ENCODE measurements around the gene TCN2.
A peak's percentile ranks its signal among the peaks of the same experiment; 100 is the strongest.
"Not testable (repeated sequence)": the region's sequence is repeated elsewhere in the genome, so short reads cannot be mapped to it uniquely, and the experiment has no call there.

Gene TCN2

DNA sequence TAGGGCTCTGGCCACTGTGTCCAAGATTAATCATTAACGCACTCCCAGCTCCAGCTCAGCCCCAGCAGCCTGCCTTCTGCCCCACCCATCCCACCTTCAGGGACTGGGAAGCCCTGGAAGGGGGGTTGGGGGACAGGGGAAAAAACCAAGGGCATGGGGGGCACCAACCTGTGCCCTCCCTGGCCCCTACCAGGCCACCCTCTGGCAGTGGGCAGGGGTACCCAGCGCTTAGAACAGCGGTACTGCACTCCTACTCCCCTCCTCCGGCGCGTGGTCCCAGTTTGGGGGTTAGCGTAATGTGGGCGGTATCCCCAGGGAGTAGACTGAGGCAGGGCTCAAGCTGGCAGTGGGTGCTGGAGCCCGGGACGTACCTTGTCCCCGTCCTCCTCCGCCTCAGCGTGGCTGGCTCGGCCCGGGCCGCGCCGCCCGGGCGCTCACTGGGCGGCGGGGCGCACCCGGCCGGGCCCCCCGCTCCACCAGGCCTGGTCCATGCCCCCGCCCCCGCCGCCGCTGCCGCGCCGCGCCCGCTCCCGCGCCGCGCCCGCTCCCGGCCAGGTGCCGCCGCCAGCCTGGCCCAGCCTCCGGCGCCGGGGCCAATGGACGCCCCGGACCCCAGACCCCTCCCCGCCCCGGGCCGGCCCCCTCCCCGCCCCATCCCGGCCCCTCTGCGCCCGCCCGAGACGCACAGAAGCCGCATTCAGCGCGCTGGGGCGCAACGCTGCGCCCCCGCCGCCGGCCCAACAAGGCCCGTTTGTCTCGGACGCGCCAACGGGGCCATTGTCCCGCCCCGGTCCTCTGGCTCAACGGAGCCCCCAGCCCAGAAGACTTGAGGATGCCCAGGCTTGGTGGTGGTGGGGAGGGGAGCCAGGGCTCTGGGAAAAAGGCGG lies 32.6 kb upstream of the TCN2 start, which contains the start of gene GAL3ST1:
Gene GAL3ST1, minus strand, starts transcription at position 571 of the 887 bp plus-strand sequence. CDS start 17,273 bp downstream, outside the sequence.
- intact Hi-C loops (cut with DNase I), result no loop called here
- DNase-seq, result peak; percentile 73 to 94 (median 87)

DNA sequence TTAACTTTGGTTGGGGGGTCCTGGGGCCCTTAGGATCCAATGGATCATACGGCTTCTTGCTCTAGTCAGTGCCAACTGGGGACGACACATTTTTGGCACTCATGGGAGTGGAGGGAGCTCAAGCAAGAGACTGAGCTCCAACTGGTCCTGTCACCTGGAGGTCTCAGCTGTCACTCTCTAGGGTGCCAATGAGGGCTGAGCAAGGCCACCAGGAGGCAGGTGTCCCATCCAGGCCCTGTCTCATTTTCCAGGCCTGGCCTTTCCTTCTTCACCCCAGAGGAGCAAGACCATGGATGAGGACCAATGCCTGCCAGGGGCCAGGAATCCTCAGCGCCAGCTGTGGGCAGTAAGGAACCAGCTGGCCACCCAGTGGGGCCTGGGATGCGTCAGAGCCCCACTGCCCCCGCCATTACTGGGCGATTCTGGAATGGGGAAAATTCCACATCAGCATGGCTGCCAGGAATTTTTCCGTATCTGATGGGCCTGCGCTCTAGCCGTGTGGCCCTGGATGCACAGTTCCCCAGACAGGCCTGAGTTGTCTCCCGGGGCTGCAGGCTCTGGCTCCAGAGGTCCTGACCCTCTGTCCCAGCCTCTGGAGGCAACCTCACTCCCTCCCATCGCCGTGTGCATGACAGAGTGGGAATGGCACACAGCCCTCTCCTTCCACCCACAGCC lies 31.8 kb upstream of the TCN2 start:
- intact Hi-C loops (cut with DNase I), result no loop called here
- DNase-seq, result peak in 39 of 42 donors; percentile 25 to 89 (median 62)

DNA sequence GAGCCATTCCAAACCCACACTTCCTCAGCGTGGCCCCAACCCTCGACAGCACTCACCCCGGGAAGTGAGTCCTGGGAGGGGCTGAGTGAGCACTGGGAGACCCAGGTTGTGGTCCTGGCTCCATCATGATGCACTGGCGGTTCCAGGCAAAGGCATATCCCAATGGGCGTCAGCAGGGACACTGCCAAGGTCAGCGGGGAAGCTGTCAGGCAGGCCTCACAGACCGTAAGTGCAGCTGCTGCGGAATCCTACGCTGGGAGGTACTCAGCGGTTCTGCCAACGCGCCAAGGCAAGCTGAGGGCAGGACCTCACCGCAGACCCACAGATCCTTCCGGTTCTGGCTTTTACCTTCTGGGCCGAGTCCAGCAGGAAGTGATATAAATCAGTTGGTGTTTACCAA lies 31.1 kb upstream of the TCN2 start:
- peak in 2 of 42 donors; percentile 39 to 54 for DNase-seq
- intact Hi-C loops (cut with DNase I), result no loop called here

DNA sequence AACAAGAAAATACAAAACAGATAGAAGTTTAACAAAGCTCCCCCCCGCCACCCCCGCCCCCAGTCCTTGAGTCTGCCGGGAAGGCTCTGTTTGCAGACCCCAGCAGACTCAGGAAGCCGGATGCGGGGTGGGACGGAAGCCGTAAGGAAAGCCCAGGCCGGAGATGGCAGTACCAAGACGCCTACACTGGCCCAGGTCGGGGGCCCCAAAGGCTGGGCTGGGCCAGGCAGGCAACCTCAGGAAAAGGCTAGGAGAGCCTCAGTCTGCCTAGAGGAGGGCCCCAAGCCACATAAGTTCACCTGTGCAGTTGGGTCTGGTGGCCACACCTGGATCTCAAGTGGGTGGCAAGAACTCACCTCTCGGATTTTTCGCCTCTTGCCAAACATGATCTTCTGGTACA lies 28.5 kb upstream of the TCN2 start:
- intact Hi-C loops (cut with DNase I), result no loop called here

DNA sequence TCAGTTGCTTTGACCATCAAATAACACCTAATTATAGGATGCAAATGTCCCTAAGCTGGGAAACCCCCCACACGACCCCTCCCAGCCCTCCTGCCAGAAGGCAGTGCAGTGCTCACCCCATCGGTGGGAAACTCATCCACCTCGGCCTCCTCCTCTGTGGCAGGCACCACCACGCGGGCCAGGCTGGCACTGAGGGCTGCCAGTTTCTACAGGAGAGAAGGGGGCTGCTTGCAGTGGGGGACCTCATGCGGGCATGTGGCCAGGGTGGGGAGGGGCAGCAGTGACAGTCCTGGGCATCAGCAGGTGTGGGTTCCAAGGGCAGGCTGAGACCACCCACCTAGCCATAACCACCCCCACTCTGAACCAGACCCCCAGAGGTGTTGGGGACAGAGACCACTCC lies 26.1 kb upstream of the TCN2 start:
- intact Hi-C loops (cut with DNase I), result loop anchor here (10.0 kb wide), 1 partner anchor 156 kb away; the partner anchor contains the start of gene MTFP1

More for the DNA sequence above, 28.5 kb upstream of the TCN2 start:
- DNase-seq, result no peak

DNA sequence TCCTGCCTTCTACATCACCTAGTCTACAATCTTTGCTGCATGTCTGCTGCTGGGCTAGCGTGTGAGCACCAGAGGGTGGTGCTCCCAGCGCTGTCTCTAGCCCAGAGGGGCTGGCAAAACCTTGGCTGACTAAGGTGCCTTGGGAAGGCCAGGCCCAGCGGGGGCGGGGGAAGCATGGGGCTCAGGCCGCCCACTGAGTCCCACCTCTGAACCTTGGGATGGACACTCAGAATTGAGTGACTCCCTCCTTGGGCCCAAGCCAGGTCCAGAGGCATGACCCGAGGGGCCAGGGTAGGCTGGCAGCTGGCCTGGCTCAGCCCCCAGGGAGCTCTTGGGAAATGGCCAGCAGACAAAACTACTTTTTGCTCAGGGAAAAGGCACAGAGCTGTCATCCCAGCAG lies 24.9 kb upstream of the TCN2 start:
- DNase-seq, result no peak
- intact Hi-C loops (cut with DNase I), result loop anchor here (10.0 kb wide), 1 partner anchor 157 kb away; the partner anchor contains the start of gene MTFP1

More for the DNA sequence above, 26.1 kb upstream of the TCN2 start:
- no peak for DNase-seq

DNA sequence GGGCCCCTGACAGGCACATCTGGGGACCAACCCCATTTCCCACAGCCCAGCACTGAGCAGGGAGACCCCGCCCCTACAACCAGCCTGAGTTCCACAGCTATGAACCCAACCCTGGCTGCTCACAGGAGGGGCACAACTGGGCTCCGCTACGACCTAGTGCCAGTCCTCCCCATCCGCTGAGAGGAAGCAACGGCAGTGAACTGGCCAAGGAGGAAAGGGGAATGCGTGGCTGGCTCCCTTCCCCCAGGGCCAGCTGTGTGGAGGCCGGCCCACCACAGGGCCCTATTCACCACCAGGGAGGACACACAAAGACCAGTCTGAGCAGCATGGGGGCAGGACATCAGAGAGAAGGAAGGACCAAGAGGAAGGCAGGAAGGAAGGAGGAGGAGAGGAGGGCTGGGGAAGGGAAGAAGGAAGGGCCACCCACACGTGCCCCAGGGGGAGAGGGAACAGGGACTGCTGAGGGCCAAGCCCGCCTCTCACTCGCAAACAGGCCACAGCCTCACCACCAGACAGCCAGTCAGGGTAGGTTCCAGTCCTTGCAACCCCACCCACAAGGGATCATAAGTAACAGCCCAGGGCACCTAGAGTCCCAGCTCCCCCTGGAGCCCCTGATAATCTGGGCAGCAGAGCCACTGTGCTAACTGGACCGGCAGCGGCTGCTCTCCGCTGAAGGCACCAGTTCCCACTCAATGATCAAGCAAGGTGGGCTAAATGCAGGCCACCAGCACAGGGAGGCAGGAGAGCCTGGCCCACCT lies 24.0 kb upstream of the TCN2 start:
- DNase-seq, result peak in 39 of 42 donors; percentile 28 to 84 (median 59)
- intact Hi-C loops (cut with DNase I), result loop anchor here (10.0 kb wide), 1 partner anchor 158 kb away; the partner anchor contains the start of gene MTFP1

DNA sequence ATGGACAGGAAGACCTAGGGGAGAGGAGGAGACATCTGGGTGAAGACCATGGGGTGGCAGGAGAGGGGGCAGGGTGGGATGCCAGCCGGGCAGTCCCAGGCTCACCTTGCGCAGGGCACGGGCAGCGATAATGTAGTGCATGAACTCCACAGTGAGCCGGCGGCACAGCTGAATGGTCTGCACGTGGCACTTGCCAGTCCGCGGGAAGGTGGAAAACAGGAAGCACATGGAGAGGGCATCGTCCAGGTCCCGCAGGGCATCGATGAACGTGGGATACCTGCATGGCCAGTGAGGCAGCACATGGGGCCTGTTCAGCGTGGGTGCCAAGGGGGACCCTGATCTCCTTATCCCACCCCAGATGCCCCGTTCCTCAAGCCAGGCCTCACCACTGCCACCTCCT lies 22.5 kb upstream of the TCN2 start:
- no peak for DNase-seq
- intact Hi-C loops (cut with DNase I), result loop anchor here (10.0 kb wide), 1 partner anchor 160 kb away; the partner anchor contains the start of gene MTFP1

DNA sequence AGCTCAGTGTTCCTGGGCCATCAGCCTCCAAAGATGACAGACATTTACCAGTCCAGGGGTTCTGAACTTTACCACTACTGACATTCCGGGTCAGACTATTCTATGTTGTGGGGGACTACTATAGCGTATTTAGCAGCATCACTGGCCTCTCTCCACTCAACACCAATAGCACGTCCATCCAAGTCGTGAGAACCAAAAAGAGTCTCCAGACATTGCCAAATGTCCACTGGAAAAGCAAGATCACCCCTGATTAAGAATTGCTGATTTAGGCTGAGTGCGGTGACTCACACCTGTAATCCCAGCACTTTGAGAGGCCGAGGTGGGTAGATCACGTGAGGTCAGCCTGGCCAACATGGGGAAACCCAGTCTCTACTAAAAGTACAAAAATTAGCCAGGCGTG lies 20.6 kb upstream of the TCN2 start:
- DNase-seq, result no peak
- intact Hi-C loops (cut with DNase I), result loop anchor here (10.0 kb wide), 1 partner anchor 162 kb away; the partner anchor contains the start of gene MTFP1

DNA sequence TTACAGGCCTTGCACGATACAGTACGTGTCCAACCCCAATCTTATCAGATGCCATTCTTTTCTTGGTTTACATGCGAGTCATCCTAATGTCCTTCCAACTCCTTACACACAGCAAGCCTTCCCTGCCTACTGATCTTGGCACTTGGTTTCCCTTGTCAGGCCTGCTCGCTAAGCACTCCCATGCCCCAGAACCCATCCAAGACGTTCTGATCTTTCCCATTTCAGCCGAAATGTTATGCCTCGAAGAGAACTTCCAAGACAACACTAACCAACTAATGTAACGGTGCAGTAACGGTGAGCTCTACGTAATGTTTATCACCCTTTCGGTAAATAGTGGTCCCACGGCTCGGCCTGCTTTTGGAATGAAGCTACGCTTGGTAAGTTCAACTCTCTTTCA lies 15.8 kb upstream of the TCN2 start:
- intact Hi-C loops (cut with DNase I), result no loop called here
- no peak for DNase-seq

DNA sequence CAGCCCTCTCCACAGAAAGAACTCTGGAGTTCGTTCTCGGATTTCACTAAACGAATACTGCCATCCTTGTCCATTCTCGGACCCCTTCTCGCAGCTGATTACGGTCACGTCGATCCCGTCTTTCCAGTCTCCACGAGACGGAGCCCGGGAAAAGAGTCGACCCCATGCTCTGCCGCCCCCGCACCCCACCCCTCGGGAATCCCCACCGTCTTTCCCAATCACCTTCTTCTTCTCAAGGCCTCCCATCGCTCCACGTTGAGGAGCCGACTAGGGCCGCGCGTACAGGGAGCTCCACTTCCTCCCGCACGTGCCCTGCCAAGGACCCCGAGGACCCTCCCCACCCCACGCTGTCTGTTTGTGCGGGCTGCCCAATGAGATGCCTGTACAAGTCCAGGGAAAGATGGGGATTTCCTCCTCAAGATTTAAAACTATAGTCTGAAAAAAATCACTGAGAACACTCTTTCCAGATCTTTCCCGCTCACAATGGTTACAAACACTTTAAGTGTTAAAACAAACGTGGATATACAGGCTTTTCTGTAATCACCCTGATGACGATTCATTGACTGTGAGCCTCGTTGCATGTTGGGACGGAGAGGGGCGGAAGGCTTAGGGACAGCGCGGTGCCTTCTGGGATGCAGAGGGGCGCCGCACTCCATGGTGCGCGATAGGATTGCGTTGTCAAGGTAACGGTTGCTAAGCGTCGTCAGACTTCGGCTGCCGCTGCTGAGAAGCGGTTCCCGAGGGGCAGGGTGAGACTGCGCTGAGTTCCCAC lies 15.2 kb upstream of the TCN2 start, which contains the start of gene PES1:
Gene PES1, minus strand, starts transcription at position 323 of the 772 bp plus-strand sequence. Its CDS starts 77 bp downstream, at position 246.
- peak; percentile 92 to 98 (median 96) for DNase-seq
- intact Hi-C loops (cut with DNase I), result no loop called here

DNA sequence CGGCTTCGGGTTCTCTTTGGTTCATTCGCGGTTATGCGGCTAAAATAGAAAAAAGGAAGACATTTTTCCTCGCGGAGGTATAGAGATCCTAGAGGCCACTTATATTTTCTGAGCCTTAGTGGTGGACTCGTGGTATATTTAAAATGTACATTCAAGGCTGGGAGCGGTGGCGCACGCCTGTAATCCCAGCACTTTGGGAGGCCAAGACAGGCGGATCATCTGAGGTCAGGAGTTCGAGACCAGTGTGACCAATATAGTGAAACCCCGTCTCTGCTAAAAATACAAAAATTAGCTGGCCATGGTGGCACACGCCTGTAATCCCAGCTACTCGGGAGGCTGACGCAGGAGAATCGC lies 14.6 kb upstream of the TCN2 start:
- DNase-seq, result peak in 1 of 42 donors; percentile 49
- intact Hi-C loops (cut with DNase I), result not testable (repeated sequence)

DNA sequence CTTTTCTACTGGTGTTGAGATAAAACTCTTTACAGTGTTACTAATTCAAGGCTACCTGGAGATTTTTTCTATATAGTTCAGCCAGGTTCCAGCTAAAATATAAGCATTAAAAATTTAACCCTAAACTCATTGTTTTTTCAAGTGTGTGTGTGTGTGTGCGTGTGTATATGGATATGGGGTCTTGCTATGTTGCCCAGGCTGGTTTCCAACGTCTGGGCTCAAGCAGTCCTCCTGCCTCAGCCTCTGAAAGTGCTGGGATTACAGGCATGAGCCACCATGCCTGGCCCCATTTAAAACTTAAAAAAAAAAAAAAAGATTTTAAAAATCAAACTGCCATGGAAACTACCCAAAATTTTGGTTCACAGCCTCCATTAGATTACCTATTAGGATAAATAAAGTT lies 10.8 kb upstream of the TCN2 start:
- intact Hi-C loops (cut with DNase I), result no loop called here
- no peak for DNase-seq

DNA sequence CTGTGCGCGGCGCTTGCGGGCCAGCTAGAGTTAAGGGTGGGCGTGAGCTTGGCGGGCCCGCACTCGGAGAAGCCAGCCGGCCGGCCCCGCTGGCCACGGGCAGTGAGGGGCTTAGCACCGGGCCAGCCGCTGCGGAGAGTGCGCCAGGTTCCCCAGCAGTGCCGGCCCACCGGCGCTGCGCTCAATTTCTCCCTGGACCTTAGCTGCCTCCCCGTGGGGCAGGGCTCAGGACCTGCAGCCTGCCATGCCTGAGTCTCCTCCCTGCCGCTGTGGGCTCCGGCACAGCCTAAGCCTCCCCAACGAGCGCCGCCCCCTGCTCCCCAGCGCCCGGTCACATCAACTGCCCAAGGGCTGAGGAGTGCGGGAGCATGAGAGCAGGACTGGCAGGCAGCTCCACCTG lies 10.1 kb upstream of the TCN2 start:
- no peak for DNase-seq
- intact Hi-C loops (cut with DNase I), result no loop called here

DNA sequence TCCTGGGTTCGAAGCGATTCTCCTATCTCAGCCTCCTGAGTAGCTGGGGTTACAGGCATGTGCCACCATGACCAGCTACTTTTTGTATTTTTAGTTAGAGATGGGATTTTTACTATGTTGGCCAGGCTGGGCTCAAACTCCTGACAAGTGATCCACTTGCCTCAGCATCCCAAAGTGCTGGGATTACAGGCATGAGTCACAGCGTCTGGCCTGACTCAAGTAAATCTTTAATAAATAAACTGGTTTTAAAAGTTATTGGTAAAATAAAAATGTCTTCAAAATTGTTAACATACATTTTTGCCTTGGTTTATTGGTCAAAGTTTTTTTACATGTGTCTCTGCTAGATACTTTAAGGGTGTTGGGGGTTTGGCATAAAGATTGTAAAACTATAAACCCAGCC lies 8.0 kb upstream of the TCN2 start:
- intact Hi-C loops (cut with DNase I), result no loop called here
- no peak for DNase-seq

DNA sequence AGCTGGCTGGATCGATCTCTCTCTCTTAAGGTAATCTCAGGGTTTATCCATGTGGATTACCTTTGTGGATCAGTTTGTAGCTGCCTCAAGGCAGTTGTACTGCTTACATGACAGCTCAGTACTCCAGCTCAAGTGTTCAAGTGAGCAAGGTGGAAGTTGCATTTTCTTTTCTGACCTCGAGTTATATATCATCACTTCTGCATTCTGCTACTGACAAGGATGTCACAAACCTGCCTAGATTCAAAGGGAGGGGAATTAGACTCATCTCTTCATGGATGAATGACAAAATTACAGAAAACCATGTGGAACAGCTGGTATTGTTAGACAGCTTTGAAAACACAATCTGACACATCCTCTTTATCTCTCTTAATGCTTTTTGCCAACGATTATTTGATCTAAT lies 6.1 kb upstream of the TCN2 start:
- no peak for DNase-seq
- intact Hi-C loops (cut with DNase I), result no loop called here

DNA sequence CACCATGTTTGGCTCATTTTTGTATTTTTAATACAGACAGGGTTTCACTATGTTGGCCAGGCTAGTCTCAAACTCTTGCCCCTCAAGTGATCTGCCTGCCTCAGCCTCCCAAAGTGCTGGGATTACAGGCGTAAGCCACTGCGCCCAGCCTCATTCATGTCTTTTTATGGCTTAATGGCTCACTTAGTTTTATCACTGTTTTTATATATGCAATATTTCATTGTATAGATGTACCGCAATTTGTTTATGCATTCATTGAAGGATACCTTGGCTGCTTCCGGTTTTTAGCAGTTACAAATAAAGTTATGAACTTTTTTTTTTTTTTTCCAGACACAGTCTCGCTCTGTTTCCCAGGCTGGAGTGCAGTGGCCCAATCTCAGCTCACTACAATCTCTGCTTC lies 5.5 kb upstream of the TCN2 start:
- intact Hi-C loops (cut with DNase I), result no loop called here
- DNase-seq, result no peak

DNA sequence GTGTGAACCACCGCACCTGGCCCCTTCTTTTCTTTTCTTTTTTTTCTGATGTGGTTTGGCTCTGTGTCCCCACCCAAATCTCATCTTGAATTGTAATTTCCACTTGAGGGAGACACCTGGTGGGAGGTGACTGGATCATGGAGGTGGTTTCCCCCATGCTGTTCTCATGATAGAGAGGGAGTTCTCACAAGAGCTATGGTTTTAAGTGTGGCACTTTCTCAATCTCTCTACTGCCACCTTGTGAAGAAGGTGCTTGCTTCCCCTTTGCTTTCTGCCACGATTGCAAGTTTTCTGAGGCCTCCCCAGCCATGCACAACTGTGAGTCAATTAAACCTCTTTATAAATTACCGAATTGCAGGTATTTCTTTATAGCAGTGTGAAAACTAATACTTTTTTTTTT lies 4.9 kb upstream of the TCN2 start:
- intact Hi-C loops (cut with DNase I), result no loop called here
- peak in 14 of 42 donors; percentile 12 to 59 (median 31) for DNase-seq
